Neuron (in vitro differentiated cells): ENCODE results near the gene ADAMTSL4.

ENCODE experiments used
- H2AFZ ChIP-seq: one replicate; pipeline ENCODE4 v1.6.1; 2013; ENCODE audit warnings: low read depth, mild to moderate bottlenecking, inconsistent platforms, low read length, moderate library complexity
- H3K27me3 ChIP-seq: one replicate; pipeline ENCODE4 v1.6.1; 2013; ENCODE audit warnings: low read length; ENCODE audit not compliant: insufficient read depth
- H3K36me3 ChIP-seq: one replicate; pipeline ENCODE4 v1.6.1; 2013; ENCODE audit warnings: low read length; ENCODE audit not compliant: insufficient read depth
- H3K4me1 ChIP-seq: one replicate; pipeline ENCODE4 v1.6.1; 2013; ENCODE audit warnings: low read length; ENCODE audit not compliant: insufficient read depth
- H3K4me3 ChIP-seq: 2 replicates; pipeline ENCODE4 v1.5.1; 2013; ENCODE audit warnings: mild to moderate bottlenecking, low read length, moderate library complexity
- H3K9me3 ChIP-seq: one replicate; pipeline ENCODE4 v1.6.1; 2013; ENCODE audit warnings: low read length

Gene ADAMTSL4

DNA sequence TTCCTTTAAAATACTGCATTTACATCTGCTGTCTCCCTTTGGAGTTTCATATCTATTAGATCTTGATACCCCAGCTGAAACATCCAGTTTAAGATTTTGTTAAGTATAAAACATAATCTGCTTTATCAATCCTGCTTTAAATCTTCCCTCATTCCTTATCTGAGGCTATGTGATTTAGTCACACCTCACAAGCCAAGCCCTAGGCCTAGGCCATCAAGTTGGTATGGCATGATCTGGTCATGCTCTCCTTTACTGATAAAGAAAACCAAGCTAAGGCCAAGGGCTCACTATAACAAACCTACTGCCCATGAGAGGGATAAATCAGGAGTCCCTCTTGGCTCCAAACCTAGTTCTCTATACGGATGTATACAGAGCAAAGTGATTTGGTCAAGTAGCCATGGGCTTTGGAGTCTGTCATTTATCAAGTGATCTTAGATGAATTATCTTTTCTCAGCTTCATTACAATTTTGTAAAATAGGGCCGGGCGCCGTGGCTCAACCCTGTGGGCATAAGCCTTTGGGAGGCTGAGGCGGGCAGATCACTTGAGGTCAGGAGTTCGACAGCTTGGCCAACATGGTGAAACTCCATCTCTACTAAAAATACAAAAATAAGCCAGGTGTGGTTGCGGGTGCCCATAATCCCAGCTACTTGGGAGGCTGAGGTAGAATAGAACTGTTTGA lies 57.4 kb downstream of the ADAMTSL4 start:
- no peaks in the 10 kb centered on the region for H3K27me3 ChIP-seq
- H3K9me3 ChIP-seq = no peaks in the 10 kb centered on the region
- H3K4me3 ChIP-seq = no peak overlapping the region
- H3K36me3 ChIP-seq = peaks cover 2% of the 10 kb centered on the region
- H3K4me1 ChIP-seq = peaks cover 29% of the 10 kb centered on the region
- H2AFZ ChIP-seq = no peak overlapping the region

DNA sequence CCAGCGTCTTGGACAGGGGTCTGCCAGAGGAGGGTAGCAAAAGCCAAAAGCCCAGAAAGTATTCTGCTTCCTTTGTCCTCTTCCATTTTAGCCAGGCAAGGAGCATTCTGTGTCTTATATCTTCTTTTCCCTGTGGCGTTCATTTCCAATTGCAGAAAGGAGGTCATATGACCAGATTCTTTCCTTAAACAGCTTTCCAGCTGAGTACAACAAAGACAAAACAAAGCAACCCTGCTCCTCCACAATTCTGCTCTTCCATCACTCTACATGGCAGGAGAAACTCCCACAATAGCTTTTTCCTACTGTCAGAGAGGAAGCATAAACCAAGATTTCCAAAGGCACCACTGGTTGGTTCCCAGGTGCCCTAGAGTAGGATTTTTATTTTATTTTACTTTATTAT lies 60.5 kb downstream of the ADAMTSL4 start:
- H2AFZ ChIP-seq = no peak overlapping the region
- peaks cover 14% of the 10 kb centered on the region for H3K36me3 ChIP-seq
- H3K4me1 ChIP-seq = peaks cover 22% of the 10 kb centered on the region
- H3K9me3 ChIP-seq = no peaks in the 10 kb centered on the region
- H3K27me3 ChIP-seq = no peaks in the 10 kb centered on the region
- H3K4me3 ChIP-seq = no peak overlapping the region
